Colon (tissue), 2 donors: ENCODE measurements around the gene CLTA.

Experiments
- FAIRE-seq: peaks from 2 replicates; lab custom pipeline; 2012; peaks lifted over from hg19 to GRCh38; lab: Jason Lieb, UNC
- donor health status: control.
- donor health status: control.

The CLTA gene

DNA sequence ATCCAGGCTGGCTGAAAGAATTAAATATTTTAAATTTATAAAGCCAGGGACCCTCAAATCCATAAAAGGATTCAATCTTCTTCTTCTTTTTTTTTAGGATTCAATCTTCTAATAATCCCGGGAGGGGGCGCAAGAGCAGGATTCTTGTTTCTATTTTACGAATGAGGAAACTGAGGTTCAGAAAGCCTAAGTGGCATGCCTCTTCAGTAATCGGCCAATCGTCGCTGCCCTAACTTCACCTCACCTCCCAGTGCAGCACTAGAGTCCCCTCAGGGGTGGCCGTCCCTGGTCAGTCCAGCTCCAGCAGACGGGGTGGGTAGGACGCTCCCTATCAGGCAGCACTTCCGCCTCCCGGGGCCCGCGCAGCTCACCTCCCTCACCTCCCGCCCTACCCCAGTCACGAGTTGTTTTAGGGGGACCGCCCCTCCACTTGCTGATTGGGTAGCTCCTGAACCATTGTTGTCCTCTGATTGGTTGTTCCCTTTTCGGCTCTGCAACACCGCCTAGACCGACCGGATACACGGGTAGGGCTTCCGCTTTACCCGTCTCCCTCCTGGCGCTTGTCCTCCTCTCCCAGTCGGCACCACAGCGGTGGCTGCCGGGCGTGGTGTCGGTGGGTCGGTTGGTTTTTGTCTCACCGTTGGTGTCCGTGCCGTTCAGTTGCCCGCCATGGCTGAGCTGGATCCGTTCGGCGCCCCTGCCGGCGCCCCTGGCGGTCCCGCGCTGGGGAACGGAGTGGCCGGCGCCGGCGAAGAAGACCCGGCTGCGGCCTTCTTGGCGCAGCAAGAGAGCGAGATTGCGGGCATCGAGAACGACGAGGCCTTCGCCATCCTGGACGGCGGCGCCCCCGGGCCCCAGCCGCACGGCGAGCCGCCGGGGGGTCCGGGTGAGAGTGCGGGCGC lies at the start of gene CLTA:
TSS of gene CLTA (plus strand) at position 534 of the 902 bp plus-strand sequence. CDS start at position 670, 136 bp downstream.
- FAIRE-seq: no peak

DNA sequence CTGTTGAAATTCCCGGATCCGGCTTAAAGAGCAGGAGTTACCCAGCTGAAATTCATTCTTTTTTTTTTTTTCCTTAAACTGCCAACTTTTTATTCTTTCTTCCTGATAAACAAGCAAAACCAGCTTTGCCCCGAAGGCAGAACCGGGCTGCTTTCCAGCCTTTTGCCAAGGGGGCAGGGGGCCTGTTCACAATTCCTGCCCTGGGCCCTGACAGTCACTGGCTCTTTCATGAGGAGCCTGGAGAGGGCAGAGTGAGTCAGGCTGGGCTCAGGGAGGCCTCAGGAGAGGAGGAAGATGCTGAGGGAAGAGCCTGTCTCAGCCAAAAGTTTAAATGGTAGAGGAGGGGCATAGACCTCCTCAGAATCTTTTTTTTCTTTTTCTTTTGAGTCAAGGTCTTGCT lies 49.4 kb upstream of the CLTA start:
- no peak for FAIRE-seq

- FAIRE-seq: no peak
Measured at GRCh38 chr9:36141761-36142160, 49.0 kb upstream of the CLTA start.

DNA sequence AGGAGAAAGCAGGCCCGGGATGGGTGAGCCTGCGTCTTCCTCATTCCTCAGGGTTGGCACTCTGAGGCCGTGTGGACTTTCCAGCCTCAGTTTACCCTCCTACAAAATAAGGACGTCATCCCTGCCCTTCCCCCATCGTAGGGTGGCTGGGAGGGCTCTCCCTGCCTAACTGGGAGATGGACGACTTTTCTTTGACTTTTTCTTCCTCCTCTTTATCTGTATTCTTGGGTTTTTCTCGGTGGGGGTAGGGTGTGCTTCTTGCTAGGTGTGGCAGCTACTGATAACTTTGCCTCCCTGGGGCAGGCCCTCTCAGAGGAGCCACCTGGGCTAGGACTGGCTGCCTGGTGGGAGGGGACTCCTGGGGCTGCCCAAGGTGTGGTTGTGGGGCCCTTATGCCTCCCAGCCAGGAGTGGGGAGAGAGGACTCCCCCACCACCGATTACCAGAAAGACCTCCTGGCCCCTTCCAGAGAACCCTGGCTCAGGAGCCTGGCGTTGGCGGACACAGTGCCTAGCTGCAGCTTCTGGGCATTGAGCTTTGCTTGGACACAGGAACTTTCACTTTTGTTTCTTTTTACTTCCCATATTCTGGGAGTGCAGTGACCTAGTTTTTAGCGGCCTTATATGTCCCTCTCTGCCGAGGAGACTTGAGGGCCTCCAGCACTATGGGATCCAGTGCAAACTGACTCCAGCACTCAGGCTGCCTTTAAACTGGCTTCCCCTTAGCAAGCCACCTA lies 48.0 kb upstream of the CLTA start:
- FAIRE-seq: no peak

GRCh38 chr9:36143245-36143641 lies 47.5 kb upstream of the CLTA start:
- no peak for FAIRE-seq

DNA sequence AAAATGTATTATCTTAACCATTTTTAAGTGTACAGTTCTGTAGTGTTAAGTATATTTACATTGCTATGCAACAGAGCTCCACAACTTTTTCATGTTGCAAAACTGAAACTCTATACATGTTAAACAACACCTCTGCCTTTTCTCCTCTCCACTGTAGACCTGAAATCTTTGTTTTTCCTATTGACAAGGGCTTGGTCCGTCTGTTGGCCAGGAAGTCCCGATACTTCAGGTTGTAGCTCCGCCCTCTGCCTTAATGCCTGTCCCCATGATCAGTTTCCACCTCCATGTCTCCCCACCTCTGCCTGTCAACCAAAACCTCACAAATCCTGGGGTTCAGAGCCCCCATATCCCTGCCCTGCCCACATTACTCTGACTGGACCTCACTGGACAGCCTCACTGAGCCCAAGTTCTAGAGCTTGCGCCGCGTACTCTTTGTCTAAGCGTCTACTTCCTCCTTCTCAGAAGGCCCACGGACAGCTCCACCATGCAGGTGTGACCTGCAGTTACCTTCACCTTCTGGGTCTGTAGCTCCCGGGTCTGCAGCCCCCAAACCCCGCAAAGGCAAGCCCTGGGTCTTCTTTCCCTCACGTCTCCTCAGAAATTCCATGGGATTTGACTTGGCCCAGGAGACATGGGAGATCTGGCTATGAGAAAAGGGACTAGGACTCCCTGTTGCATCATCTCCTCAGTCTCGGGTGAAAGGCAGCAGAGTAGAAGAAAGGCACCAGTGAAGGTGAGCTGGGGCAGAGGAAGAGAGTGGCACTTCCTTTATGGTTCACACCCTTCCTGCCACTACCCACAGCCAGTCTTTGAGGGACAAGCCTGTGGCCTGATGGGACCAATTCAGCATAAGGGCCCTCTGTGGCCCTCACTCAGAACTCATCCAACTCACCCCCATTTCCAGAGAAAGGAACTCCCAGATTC lies 46.1 kb upstream of the CLTA start:
- FAIRE-seq: no peak

DNA sequence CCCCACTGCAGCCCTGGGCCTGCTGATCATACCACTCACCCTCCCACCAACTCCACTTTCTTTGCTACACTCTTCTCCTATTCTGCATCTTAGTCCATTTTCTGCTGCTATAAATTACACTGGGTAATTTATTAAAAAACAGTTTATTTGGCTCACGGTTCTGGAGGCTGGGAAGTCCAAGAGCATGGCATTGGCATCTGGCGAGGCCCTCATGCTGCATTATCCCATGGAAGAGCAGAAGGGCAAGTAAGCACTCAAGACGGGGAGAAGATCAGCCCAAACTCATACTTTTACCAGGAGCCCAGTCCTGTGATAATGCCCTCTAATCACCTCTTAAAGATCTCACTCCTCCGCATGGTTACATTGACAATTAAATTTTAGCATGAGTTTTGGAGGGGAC lies 44.8 kb upstream of the CLTA start:
- FAIRE-seq: no peak

DNA sequence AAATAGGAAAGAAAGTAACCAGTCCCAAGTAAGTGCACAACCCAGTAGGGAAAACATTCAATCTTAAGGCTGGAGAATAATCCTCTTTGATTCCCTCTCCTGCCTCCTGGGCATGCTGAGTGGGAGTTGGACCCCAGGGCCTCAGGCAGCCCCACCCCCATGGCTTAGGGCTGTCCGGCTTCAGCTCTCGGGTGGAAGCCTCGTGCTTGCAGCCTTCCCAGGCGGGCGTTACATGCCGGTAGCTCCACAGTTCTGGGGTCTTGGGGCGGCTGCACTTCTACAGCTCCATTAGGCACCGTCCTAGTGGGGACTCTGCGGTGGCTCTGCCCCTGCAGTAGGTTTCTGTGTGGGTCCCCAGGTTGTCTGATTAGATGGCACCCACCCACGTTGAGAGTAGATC lies 44.1 kb upstream of the CLTA start:
- FAIRE-seq: no peak

DNA sequence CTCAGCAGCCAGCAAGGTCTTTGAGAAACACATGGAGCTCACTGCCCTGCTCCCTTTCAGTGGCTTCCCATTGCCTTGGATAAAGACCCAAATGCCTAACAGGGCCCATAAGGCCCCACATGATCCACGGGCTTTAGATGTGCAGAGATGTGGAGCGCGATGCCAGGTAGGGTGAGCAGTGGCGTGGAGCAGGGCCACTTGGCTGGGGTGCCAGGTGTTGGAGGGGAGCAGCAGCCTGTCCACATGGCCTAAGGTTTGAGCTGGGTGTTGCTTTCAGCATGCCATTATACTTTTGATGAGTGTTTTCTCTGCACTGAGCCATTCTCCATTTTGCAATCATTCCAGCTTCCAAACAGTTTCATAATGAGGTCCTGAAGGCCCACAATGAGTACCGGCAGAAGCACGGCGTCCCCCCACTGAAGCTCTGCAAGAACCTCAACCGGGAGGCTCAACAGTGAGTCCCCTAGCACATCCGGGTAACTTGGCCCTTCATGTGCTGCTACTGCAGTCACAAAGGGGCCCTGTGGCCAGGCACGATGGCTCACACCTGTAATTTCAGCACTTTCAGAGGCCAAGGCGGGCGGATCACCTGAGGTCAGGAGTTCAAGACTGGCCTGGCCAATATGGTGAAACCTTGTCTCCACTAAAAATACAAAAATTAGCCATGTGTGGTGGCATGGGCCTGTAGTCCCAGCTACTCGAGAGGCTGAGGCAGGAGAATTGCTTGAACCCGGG lies 43.1 kb upstream of the CLTA start:
- FAIRE-seq: no peak

GRCh38 chr9:36148311-36149051 lies 42.2 kb upstream of the CLTA start:
- no peak for FAIRE-seq

- no peak for FAIRE-seq
Measured at GRCh38 chr9:36149197-36149596, 41.5 kb upstream of the CLTA start.

DNA sequence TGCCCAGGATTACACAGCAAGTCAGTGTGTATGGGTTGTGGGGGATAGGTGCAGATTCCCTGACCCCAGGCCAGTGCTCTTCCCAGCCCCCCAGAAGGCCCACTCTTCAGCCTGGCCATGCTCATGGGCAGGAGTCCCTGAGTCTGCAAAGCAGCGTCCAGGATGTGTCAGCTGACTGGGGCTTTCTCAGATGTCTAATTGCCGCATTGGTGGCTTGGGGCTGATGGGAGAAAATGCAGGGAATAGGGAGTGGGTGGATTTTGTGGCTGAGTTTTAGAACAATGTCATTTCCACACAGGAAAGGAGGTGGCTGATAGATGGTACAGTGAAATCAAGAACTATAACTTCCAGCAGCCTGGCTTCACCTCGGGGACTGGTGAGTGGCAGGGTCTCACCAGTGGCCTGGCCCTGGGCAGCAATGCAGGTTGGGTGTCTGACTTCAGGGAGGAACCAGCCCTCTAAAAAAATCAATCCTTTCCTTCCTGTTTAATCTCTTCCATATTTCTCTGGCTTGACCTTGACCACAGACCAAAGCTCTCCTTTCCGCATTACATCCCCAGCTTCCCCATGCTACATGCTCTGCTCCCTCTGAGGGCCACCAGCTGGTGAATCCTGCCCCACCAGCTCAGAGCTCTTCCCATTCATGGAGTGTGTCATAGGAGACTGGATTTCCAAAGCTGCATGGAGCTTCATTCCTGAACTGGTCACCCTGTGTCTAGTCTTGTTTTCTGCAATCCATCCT lies 40.0 kb upstream of the CLTA start:
- FAIRE-seq: no peak

- no peak for FAIRE-seq
Measured at GRCh38 chr9:36151316-36152210, 39.2 kb upstream of the CLTA start.

- FAIRE-seq: no peak
Measured at GRCh38 chr9:36152741-36153438, 37.8 kb upstream of the CLTA start.

- FAIRE-seq: no peak
Measured at GRCh38 chr9:36153746-36154145, 37.0 kb upstream of the CLTA start.

DNA sequence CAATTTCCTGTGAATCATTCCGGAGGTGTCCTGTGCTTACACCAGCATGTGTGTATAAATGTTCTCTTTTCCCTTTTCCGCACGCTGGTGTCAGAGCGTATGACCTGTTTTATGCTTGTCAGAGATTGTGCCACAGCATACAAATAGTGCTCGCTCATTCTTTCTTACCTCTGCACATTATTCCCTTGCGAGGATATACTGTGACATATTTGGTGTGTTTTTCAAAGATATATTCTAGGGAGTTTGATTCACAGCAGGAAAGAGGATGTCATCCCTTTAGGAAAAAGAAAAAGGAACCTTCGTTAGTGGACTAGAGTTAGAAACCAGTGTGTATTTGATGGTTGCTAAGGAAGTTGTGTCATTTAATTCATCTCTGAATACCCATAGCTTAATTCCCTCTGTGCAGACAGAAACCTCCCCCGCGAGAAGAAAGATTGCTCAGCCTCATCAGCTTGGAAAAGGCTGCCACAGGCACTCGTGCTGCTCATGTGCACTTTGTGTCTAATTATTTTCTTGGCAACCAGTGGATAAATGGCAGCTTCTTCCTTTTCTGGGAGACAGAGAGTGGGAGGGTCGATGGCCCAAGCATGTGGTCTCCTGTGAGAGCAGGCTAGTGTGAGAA lies 36.3 kb upstream of the CLTA start:
- no peak for FAIRE-seq

GRCh38 chr9:36156116-36156515 lies 34.6 kb upstream of the CLTA start:
- no peak for FAIRE-seq

DNA sequence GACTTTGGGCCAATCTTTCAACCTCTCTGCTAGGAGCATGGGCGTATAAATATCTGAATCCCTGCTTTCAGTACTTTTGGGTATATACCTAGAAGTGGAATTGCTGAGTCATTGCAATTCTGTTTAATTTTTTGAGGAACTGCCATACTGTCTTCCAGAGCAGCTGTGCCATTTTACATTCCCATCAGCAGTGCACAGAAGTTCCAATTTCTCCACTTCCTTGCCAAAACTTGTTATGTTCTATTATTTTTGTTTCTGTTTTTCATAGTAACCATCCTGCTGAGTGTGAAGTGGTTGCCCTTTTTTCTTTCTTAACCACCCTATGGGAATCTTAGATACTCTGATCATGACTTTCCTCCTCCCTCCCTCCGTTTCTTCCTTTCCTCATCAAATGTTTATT lies 32.6 kb upstream of the CLTA start:
- no peak for FAIRE-seq
